ENCODE data around the gene TTC3.

DNA sequence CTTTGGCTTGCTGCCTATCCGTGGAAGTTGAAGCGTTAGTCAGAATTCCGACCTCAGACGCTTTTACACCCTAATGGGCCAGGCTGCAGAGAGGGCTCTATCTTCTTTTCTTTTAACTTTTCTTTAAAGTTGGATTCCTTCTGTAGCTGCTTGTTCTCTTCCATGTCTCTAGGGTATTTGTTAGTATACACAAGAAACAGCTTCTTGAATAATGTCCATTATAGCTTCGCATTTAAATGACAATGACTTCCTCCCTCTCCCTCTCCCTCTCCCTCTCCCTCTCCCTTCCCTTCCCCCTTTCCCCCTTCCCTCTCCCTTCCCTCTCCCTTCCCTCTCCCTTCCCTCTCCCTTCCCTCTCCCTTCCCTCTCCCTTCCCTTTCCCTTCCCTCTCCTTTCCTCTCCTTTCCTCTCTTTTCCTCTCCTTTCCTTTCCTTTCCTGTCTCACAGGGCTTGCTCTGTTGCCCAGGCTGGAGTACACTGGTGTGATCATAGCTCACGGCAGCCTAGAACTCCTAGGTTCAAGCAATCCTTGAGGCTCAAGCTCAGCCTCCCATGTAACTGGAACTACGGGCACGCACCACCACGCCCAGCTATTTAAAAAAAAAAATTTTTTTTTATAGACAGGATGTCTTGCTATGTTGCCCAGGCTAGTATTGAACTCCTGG is 33.5 kb upstream of the TTC3 start:
- TF ChIP-seq, protein P1, sequence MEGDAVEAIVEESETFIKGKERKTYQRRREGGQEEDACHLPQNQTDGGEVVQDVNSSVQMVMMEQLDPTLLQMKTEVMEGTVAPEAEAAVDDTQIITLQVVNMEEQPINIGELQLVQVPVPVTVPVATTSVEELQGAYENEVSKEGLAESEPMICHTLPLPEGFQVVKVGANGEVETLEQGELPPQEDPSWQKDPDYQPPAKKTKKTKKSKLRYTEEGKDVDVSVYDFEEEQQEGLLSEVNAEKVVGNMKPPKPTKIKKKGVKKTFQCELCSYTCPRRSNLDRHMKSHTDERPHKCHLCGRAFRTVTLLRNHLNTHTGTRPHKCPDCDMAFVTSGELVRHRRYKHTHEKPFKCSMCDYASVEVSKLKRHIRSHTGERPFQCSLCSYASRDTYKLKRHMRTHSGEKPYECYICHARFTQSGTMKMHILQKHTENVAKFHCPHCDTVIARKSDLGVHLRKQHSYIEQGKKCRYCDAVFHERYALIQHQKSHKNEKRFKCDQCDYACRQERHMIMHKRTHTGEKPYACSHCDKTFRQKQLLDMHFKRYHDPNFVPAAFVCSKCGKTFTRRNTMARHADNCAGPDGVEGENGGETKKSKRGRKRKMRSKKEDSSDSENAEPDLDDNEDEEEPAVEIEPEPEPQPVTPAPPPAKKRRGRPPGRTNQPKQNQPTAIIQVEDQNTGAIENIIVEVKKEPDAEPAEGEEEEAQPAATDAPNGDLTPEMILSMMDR (conservative IDR thresholded peaks at IDR 0.05): no peak
- no peak for TF ChIP-seq EZH2 (IDR thresholded peaks at IDR 0.05; ENCODE audit: low read depth)

Measured in PC-9 (cell line).